GM20431 (cell line): ENCODE measurements around the gene KCTD16.

Source experiments
- in situ Hi-C: fragments of 300-500 bp; cut with MseI, MboI; formaldehyde crosslinking; loops from one replicate; pipeline ENCODE4 v1.15.0; 2020; ENCODE audit warnings: low sequenced_read_pairs; ENCODE audit not compliant: unreplicated experiment

The KCTD16 gene

GRCh38 chr5:144429405-144429804 lies 258.7 kb downstream of the KCTD16 start:
- in situ Hi-C loops, result no loop called here

GRCh38 chr5:144429905-144430304 lies 259.2 kb downstream of the KCTD16 start:
- in situ Hi-C loops, result no loop called here

- in situ Hi-C loops, result no loop called here
Measured at GRCh38 chr5:144433140-144433822, 262.6 kb downstream of the KCTD16 start.

- in situ Hi-C loops, result no loop called here
Measured at GRCh38 chr5:144433893-144434292, 263.2 kb downstream of the KCTD16 start.

- in situ Hi-C loops, result no loop called here
Measured at GRCh38 chr5:144436007-144436406, 265.3 kb downstream of the KCTD16 start.

- in situ Hi-C loops, result no loop called here
Measured at GRCh38 chr5:144438237-144438636, 267.6 kb downstream of the KCTD16 start.

- in situ Hi-C loops, result no loop called here
Measured at GRCh38 chr5:144448457-144448856, 277.8 kb downstream of the KCTD16 start.

GRCh38 chr5:144451187-144451973 lies 280.7 kb downstream of the KCTD16 start:
- in situ Hi-C loops, result no loop called here

- in situ Hi-C loops, result no loop called here
Measured at GRCh38 chr5:144453753-144454152, 283.1 kb downstream of the KCTD16 start.

GRCh38 chr5:144457160-144457559 lies 286.5 kb downstream of the KCTD16 start:
- in situ Hi-C loops, result no loop called here

GRCh38 chr5:144458216-144458615 lies 287.5 kb downstream of the KCTD16 start:
- in situ Hi-C loops, result no loop called here

- in situ Hi-C loops, result no loop called here
Measured at GRCh38 chr5:144460600-144460999, 289.9 kb downstream of the KCTD16 start.

- in situ Hi-C loops, result no loop called here
Measured at GRCh38 chr5:144462577-144462976, 291.9 kb downstream of the KCTD16 start.

- in situ Hi-C loops, result no loop called here
Measured at GRCh38 chr5:144463481-144464223, 293.0 kb downstream of the KCTD16 start.

GRCh38 chr5:144464306-144464705 lies 293.6 kb downstream of the KCTD16 start:
- in situ Hi-C loops, result no loop called here

GRCh38 chr5:144465441-144465840 lies 294.8 kb downstream of the KCTD16 start:
- in situ Hi-C loops, result no loop called here

GRCh38 chr5:144467792-144468191 lies 297.1 kb downstream of the KCTD16 start:
- in situ Hi-C loops, result no loop called here

- in situ Hi-C loops, result no loop called here
Measured at GRCh38 chr5:144468571-144468970, 297.9 kb downstream of the KCTD16 start.

- in situ Hi-C loops, result no loop called here
Measured at GRCh38 chr5:144469106-144469505, 298.4 kb downstream of the KCTD16 start.

GRCh38 chr5:144472221-144472620 lies 301.5 kb downstream of the KCTD16 start:
- in situ Hi-C loops, result no loop called here

- in situ Hi-C loops, result no loop called here
Measured at GRCh38 chr5:144473650-144474049, 303.0 kb downstream of the KCTD16 start.
